ENCODE results near the gene UMODL1.

UMODL1 gene

DNA sequence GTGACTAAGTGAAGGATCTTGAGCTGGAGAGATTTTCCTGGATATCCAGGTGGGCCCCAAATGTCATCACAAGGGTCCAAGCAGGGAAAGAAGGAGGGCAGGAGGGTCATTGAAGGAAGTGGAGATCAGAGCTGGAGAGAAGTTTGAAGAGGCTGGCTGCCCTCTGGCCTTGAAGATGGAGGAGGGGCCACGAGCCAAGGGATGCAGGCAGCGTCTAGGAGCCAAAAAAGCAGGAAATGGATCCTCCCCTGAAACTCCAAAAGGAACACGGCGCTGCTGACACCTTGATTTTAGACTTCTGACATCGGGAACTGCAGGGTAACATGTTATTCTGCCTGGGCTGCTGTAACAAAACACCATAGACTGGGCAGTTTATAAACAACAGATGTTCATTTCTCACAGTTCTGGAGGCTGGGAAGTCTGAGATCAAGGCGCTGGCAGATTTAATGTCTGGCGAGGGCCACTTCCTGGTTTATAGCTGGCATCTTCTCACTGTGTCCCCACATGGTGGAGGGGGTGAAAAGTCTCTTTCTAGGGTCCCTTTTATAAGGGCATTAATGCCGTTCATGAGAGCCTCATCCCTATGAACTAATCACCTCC, 32.2 kb upstream of the UMODL1 start:
- H3K27ac ChIP-seq = no peak overlapping the region
- no peak for DNase-seq (ENCODE audit: low spot score)
- TF ChIP-seq, protein P1, sequence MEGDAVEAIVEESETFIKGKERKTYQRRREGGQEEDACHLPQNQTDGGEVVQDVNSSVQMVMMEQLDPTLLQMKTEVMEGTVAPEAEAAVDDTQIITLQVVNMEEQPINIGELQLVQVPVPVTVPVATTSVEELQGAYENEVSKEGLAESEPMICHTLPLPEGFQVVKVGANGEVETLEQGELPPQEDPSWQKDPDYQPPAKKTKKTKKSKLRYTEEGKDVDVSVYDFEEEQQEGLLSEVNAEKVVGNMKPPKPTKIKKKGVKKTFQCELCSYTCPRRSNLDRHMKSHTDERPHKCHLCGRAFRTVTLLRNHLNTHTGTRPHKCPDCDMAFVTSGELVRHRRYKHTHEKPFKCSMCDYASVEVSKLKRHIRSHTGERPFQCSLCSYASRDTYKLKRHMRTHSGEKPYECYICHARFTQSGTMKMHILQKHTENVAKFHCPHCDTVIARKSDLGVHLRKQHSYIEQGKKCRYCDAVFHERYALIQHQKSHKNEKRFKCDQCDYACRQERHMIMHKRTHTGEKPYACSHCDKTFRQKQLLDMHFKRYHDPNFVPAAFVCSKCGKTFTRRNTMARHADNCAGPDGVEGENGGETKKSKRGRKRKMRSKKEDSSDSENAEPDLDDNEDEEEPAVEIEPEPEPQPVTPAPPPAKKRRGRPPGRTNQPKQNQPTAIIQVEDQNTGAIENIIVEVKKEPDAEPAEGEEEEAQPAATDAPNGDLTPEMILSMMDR (conservative IDR thresholded peaks at IDR 0.05; ENCODE audit: low read depth) = no peak
- POLR2A ChIA-PET (ENCODE audit: low non-redundant PET) = no interaction called here
- CTCF ChIA-PET = no interaction called here

- CTCF ChIA-PET = interaction anchor here (0.6 kb wide), 1 partner anchor 19 kb away, joined by 4 read pairs; no protein-coding TSS in a partner anchor
- POLR2A ChIA-PET (ENCODE audit: low non-redundant PET) = no interaction called here
Observed at GRCh38 chr21:42039470-42039901, 31.6 kb upstream of the UMODL1 start.

GRCh38 chr21:42039911-42040351, 31.2 kb upstream of the UMODL1 start:
- ChIA-PET CTCF (interaction anchor here (0.6 kb wide), 1 partner anchor 19 kb away, joined by 4 read pairs; no protein-coding TSS in a partner anchor), POLR2A (ENCODE audit: low non-redundant PET) (no interaction called here)
- DNase-seq (ENCODE audit: low spot score) = no peak
- TF ChIP-seq, protein P1 (conservative IDR thresholded peaks at IDR 0.05; ENCODE audit: low read depth) = no peak
- H3K27ac ChIP-seq = peak overlapping the region; percentile 53

More at GRCh38 chr21:42039470-42039901, 31.6 kb upstream of the UMODL1 start:
- H3K27ac ChIP-seq = peak overlapping the region; percentile 53
- DNase-seq (ENCODE audit: low spot score) = no peak
- TF ChIP-seq, protein P1 (conservative IDR thresholded peaks at IDR 0.05; ENCODE audit: low read depth) = no peak

DNA sequence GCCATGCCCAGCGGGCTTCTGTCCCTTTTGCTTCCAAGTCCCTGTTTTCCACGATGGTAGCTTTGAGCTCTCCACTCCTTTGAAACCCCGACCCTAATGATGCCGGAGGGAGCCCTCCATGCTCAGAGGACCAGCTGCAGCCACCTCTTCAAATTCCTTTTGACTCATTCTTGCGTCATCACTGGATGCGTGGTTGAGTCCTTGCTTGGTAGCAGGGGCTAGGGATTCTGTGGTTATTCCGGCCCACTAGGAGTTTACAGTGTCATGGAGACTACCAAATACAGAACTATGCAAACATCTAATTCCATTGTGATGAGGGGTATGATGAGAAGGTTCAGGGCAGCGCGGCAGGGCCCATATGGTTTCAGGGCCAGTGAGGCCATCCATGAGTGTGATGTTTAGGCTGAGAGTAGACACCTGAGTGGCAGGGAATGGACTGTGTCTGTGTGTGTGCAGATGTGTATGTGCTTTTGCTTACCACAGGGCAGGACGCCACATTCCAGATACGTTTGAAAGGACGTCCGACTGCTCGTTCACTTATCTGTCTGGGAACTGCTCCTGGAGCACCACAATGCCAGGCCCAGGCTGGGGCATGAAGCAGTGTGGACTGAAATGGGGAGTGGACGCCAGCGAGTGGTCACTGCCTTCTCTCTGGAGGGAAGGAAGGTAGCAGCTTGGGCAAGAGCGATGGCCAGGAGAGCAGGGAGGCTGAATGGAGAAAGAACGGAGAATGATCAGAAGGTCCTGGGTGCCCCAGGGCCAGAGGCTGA, 30.5 kb upstream of the UMODL1 start:
- TF ChIP-seq, protein P1 (conservative IDR thresholded peaks at IDR 0.05; ENCODE audit: low read depth) = no peak
- POLR2A ChIA-PET (ENCODE audit: low non-redundant PET) = no interaction called here
- peak overlapping the region; percentile 53 for H3K27ac ChIP-seq
- CTCF ChIA-PET = interaction anchor here (0.6 kb wide), 1 partner anchor 20 kb away, joined by 4 read pairs; no protein-coding TSS in a partner anchor
- DNase-seq (ENCODE audit: low spot score) = peak; percentile 96

- ChIA-PET POLR2A (ENCODE audit: low non-redundant PET) (no interaction called here), CTCF (interaction anchor here (0.7 kb wide), 1 partner anchor 229 kb away, joined by 5 read pairs; no protein-coding TSS in a partner anchor)
- no peak for DNase-seq (ENCODE audit: low spot score)
- H3K27ac ChIP-seq = peak overlapping the region; percentile 53; the same call in 1 of the 2 replicates
- TF ChIP-seq, protein P1 (conservative IDR thresholded peaks at IDR 0.05; ENCODE audit: low read depth) = no peak
Observed at GRCh38 chr21:42041246-42041645, 29.9 kb upstream of the UMODL1 start.

- DNase-seq (ENCODE audit: low spot score) = no peak
- ChIA-PET CTCF (interaction anchor here (0.7 kb wide), 1 partner anchor 230 kb away, joined by 5 read pairs; no protein-coding TSS in a partner anchor), POLR2A (ENCODE audit: low non-redundant PET) (no interaction called here)
- no peak overlapping the region for H3K27ac ChIP-seq
- TF ChIP-seq, protein P1 (conservative IDR thresholded peaks at IDR 0.05; ENCODE audit: low read depth) = no peak
Observed at GRCh38 chr21:42041711-42042110, 29.4 kb upstream of the UMODL1 start.
